ENCODE measurements around the gene E2F6.
A peak's percentile ranks its signal among the peaks of the same experiment; 100 is the strongest.

The E2F6 gene

GRCh38 chr2:11492720-11493119 lies 26.8 kb upstream of the E2F6 start:
- FAIRE-seq, result no peak

GRCh38 chr2:11492244-11492643 lies 26.3 kb upstream of the E2F6 start:
- no peak for FAIRE-seq

- no peak for FAIRE-seq
These were observed 25.5 kb upstream of the E2F6 start for GRCh38 chr2:11491348-11491933.

GRCh38 chr2:11490194-11490593 lies 24.2 kb upstream of the E2F6 start:
- FAIRE-seq, result no peak

GRCh38 chr2:11488809-11489208 lies 22.8 kb upstream of the E2F6 start:
- no peak for FAIRE-seq

- FAIRE-seq, result peak; percentile 72
These were observed 18.1 kb upstream of the E2F6 start for GRCh38 chr2:11483806-11484617.

- FAIRE-seq, result no peak
These were observed 16.6 kb upstream of the E2F6 start for GRCh38 chr2:11482473-11483035.

GRCh38 chr2:11481789-11482472 lies 16.0 kb upstream of the E2F6 start:
- no peak for FAIRE-seq

- no peak for FAIRE-seq
These were observed 15.4 kb upstream of the E2F6 start for GRCh38 chr2:11481426-11481788.

- no peak for FAIRE-seq
These were observed 14.9 kb upstream of the E2F6 start for GRCh38 chr2:11480859-11481258.

GRCh38 chr2:11480406-11480805 lies 14.4 kb upstream of the E2F6 start:
- no peak for FAIRE-seq

GRCh38 chr2:11478899-11479605 lies 13.1 kb upstream of the E2F6 start:
- no peak for FAIRE-seq

GRCh38 chr2:11477994-11478393 lies 12.0 kb upstream of the E2F6 start:
- peak; percentile 78 for FAIRE-seq

- FAIRE-seq, result no peak
These were observed 7.9 kb upstream of the E2F6 start for GRCh38 chr2:11473659-11474433.

- no peak for FAIRE-seq
These were observed 1.8 kb upstream of the E2F6 start for GRCh38 chr2:11467749-11468148.

GRCh38 chr2:11467129-11467649 lies 1.2 kb upstream of the E2F6 start:
- no peak for FAIRE-seq

GRCh38 chr2:11466307-11467128 lies 557 bp upstream of the E2F6 start:
- FAIRE-seq, result no peak

- FAIRE-seq, result no peak
These were observed 864 bp downstream of the E2F6 start for GRCh38 chr2:11465110-11465484.

- FAIRE-seq, result no peak
These were observed 6.1 kb downstream of the E2F6 start for GRCh38 chr2:11459816-11460215.

GRCh38 chr2:11458753-11459152 lies 7.2 kb downstream of the E2F6 start:
- FAIRE-seq, result no peak

GRCh38 chr2:11457935-11458334 lies 8.0 kb downstream of the E2F6 start:
- no peak for FAIRE-seq
